GM23248 (cell line): ENCODE results near the gene SIPA1L3. TPM values are rescaled to one million over a fixed set of nuclear protein-coding genes. Genes with fewer than 3 reads are reported as not detected.

Experiments
- DNase-seq: peaks from one replicate; pipeline ENCODE4 v3.0.0-alpha.2; 2015
- H2AFZ ChIP-seq: fragments of 200-600 bp; sonication (generic); 2 replicates; pipeline ENCODE4 v1.6.1; 2016; ENCODE audit warnings: antibody characterized with exemption
- H3F3A ChIP-seq: fragments of 200-600 bp; sonication (generic); 2 replicates; pipeline ENCODE4 v1.6.1; 2016; ENCODE audit warnings: mild to moderate bottlenecking, antibody characterized with exemption, mixed run types; ENCODE audit not compliant: insufficient read depth
- H3K27ac ChIP-seq: fragments of 200-600 bp; sonication (generic); 2 replicates; pipeline ENCODE4 v1.5.1; 2016; ENCODE audit warnings: mild to moderate bottlenecking
- H3K27me3 ChIP-seq: fragments of 200-600 bp; sonication (generic); replicated peaks from 2 replicates; pipeline ENCODE4 v1.6.1; 2016; ENCODE audit warnings: mild to moderate bottlenecking; ENCODE audit not compliant: insufficient read depth
- H3K36me3 ChIP-seq: fragments of 200-600 bp; sonication (generic); 2 replicates; pipeline ENCODE4 v1.6.1; 2016; ENCODE audit warnings: low read depth, mild to moderate bottlenecking
- H3K4me1 ChIP-seq: fragments of 200-600 bp; sonication (generic); 2 replicates; pipeline ENCODE4 v1.6.1; 2016; ENCODE audit warnings: mild to moderate bottlenecking; ENCODE audit not compliant: insufficient read depth
- H3K4me2 ChIP-seq: fragments of 200-600 bp; sonication (generic); one replicate; pipeline ENCODE4 v1.6.1; 2016; ENCODE audit warnings: mild to moderate bottlenecking; ENCODE audit not compliant: unreplicated experiment
- H3K4me3 ChIP-seq: fragments of 200-600 bp; sonication (generic); 2 replicates; pipeline ENCODE4 v1.5.1; 2016; ENCODE audit warnings: mild to moderate bottlenecking
- H3K79me2 ChIP-seq: fragments of 200-600 bp; sonication (generic); 2 replicates; pipeline ENCODE4 v1.6.1; 2016; ENCODE audit warnings: mild to moderate bottlenecking; ENCODE audit not compliant: insufficient read depth
- H3K9ac ChIP-seq: fragments of 200-600 bp; sonication (generic); 2 replicates; pipeline ENCODE4 v1.6.1; 2016; ENCODE audit warnings: mild to moderate bottlenecking
- H3K9me2 ChIP-seq: fragments of 200-600 bp; sonication (generic); 2 replicates; pipeline ENCODE4 v1.6.1; 2016; ENCODE audit warnings: mixed run types, mild to moderate bottlenecking, moderate library complexity; ENCODE audit not compliant: insufficient read depth
- H3K9me3 ChIP-seq: fragments of 200-600 bp; sonication (generic); one replicate; pipeline ENCODE4 v1.6.1; 2017; ENCODE audit warnings: low read depth
- H4K20me1 ChIP-seq: fragments of 200-600 bp; sonication (generic); 2 replicates; pipeline ENCODE4 v1.6.0; 2016; ENCODE audit not compliant: insufficient read depth
- EZH2 ChIP-seq: fragments of 200-600 bp; sonication (generic); IDR thresholded peaks from 2 replicates; pipeline ENCODE4 v1.6.1; 2018; ENCODE audit warnings: antibody characterized with exemption, mild to moderate bottlenecking; ENCODE audit not compliant: insufficient read depth, poor library complexity, severe bottlenecking
- EZH2phosphoT487 ChIP-seq: fragments of 200-600 bp; sonication (generic); IDR thresholded peaks from 2 replicates; pipeline ENCODE4 v1.6.1; 2018; ENCODE audit warnings: antibody characterized with exemption, moderate library complexity, mild to moderate bottlenecking, low read depth; ENCODE audit not compliant: insufficient read depth
- WGBS, 2 experiments: methylation state at CpG; one replicate each; pipeline ENCODE4 v1.1.6; 2015 to 2017; ENCODE audit warnings: low lambda C conversion rate in 2 of 2, low coverage in 1 of 2; ENCODE audit errors: missing lambda C conversion rate in 2 of 2; 5-methylcytosine and 5-hydroxymethylcytosine counted together
- in situ Hi-C: fragments of 300-500 bp; cut with MboI; formaldehyde crosslinking; loops from 2 replicates; pipeline ENCODE4 v1.15.0; 2020
- polyA plus RNA-seq: library from polyadenylated mRNA; unstranded; fragments of >200 nt; fragmentation: Nextera tagmentation; extraction: Ambion mirVana; gene quantifications from 2 replicates; pipeline ENCODE4 v1.2.1, GENCODE V29; 2016
- small RNA-seq: library from RNA; depleted of rRNA; stranded (forward); fragments of <200 nt; gene quantifications from one replicate; pipeline ENCODE3, GENCODE V24; 2014; ENCODE audit warnings: low read depth, low replicate concordance
- total RNA-seq: library from RNA; depleted of rRNA; stranded (reverse); fragments of >200 nt; shearing (Covaris generic); gene quantifications from 2 replicates; pipeline ENCODE4 v1.2.3, GENCODE V29; 2014; rRNA removed

The SIPA1L3 gene
- total and polyA plus RNA-seq, 2 experiments from 2014 or later = 3.7 to 12.1 TPM

- Histone ChIP-seq H3K9me2 (no peaks in the 10 kb centered on the region), H3K9me3 (no peaks in the 10 kb centered on the region), H3K27me3 (peaks cover 3% of the 10 kb centered on the region), H3K36me3 (no peaks in the 10 kb centered on the region), H3K4me1 (peaks cover 12% of the 10 kb centered on the region), H3F3A (no peaks in the 10 kb centered on the region), H3K9ac (no peak overlapping the region), H3K27ac (no peak overlapping the region), H3K4me2 (no peak overlapping the region), H3K4me3 (no peak overlapping the region), H4K20me1 (no peaks in the 10 kb centered on the region), H2AFZ (no peak overlapping the region), H3K79me2 (no peaks in the 10 kb centered on the region)
- no peak for TF ChIP-seq EZH2
- TF ChIP-seq EZH2phosphoT487 = no peak
- WGBS, 2 experiments = 74 to 80% methylated on average over 5 of the region's 5 CpGs
- DNase-seq = no peak
- in situ Hi-C loops = loop anchor here (5.0 kb wide), 1 partner anchor 80 kb away; no protein-coding TSS in a partner anchor
Observed at GRCh38 chr19:38252385-38252784, 345.4 kb downstream of the SIPA1L3 start.

DNA sequence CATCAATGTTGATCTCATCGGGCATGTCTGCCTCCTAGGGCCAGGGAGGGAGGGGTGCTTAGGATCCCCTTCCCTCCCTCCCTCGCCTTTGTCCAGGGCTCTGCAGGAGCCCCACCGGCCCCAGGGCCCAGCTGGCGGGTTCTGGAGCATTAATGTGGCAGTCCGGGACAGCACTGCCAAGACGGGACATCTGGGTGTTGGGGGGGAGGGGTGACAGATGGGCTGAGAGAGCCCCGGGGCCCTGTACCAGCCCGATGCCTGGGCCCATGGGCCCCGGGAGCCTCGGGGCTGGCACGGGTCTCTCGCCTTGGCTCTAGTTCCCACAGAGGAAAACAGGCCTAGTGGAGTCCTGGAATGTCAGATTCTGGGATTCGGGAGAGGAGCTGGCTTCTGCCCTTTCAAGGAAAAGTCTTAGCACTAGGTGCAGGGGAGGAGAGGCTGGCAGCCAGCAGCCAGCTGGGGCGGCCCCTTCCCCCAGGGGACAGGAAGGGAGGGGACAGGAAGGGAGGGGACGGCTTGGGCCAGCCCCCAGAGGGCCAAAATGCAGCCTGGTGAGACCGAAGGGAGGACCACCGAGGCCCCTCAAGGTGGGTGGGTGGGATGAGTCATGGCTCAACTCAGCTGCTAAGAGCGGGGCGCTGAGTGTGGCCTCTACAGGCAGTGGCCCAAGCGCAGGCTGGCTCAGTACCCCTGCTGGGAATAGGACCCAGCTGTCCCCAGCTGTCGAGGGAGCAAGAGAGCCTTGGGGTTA, 346.1 kb downstream of the SIPA1L3 start:
- no peak for DNase-seq

DNA sequence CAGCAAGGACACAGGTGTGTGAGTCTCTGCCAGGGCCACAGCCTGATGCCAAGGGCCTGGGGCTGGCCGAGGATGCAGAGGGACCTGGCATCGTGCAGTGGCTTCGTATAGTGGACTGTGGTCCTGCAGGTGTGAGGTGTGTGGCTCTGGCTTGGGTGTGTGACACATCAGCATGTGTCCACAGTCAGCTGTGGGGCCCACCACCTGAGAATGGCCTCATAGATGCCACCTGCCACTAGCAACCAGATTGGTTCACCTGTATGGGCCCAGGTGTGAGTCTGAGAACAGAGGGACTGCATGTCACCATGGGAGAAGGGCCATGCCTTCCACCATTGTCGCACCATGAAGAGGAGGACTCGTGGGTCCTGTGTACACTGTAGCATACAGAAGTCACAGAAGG, 346.8 kb downstream of the SIPA1L3 start:
- in situ Hi-C loops = loop anchor here (5.0 kb wide), 1 partner anchor 79 kb away; no protein-coding TSS in a partner anchor
- DNase-seq = no peak
- no peak for TF ChIP-seq EZH2phosphoT487
- no peak for TF ChIP-seq EZH2
- Histone ChIP-seq H3K27ac (no peak overlapping the region), H3K9me2 (no peaks in the 10 kb centered on the region), H3K9ac (no peak overlapping the region), H3K79me2 (no peaks in the 10 kb centered on the region), H3K9me3 (no peaks in the 10 kb centered on the region), H3K4me1 (peaks cover 12% of the 10 kb centered on the region), H3K4me2 (no peak overlapping the region), H2AFZ (no peak overlapping the region), H3K4me3 (no peak overlapping the region), H3K36me3 (no peaks in the 10 kb centered on the region), H3K27me3 (peaks cover 3% of the 10 kb centered on the region), H4K20me1 (no peaks in the 10 kb centered on the region), H3F3A (no peaks in the 10 kb centered on the region)
- WGBS, 2 experiments = 79 to 86% methylated on average over 5 of the region's 5 CpGs

More for the DNA sequence above, 346.1 kb downstream of the SIPA1L3 start:
- H3K79me2 ChIP-seq = no peaks in the 10 kb centered on the region
- H3K4me3 ChIP-seq = no peak overlapping the region
- no peak overlapping the region for H3K9ac ChIP-seq
- no peak for TF ChIP-seq EZH2phosphoT487
- TF ChIP-seq EZH2 = no peak
- H4K20me1 ChIP-seq = no peaks in the 10 kb centered on the region
- no peak overlapping the region for H2AFZ ChIP-seq
- H3K4me2 ChIP-seq = no peak overlapping the region
- no peaks in the 10 kb centered on the region for H3K9me3 ChIP-seq
- no peak overlapping the region for H3K27ac ChIP-seq
- H3K36me3 ChIP-seq = no peaks in the 10 kb centered on the region
- no peaks in the 10 kb centered on the region for H3F3A ChIP-seq
- H3K4me1 ChIP-seq = peaks cover 12% of the 10 kb centered on the region
- H3K27me3 ChIP-seq = peaks cover 3% of the 10 kb centered on the region
- WGBS, 2 experiments = 45 to 50% methylated on average over 18 to 21 of the region's 21 CpGs
- no peaks in the 10 kb centered on the region for H3K9me2 ChIP-seq
- in situ Hi-C loops = loop anchor here (5.0 kb wide), 1 partner anchor 79 kb away; no protein-coding TSS in a partner anchor

DNA sequence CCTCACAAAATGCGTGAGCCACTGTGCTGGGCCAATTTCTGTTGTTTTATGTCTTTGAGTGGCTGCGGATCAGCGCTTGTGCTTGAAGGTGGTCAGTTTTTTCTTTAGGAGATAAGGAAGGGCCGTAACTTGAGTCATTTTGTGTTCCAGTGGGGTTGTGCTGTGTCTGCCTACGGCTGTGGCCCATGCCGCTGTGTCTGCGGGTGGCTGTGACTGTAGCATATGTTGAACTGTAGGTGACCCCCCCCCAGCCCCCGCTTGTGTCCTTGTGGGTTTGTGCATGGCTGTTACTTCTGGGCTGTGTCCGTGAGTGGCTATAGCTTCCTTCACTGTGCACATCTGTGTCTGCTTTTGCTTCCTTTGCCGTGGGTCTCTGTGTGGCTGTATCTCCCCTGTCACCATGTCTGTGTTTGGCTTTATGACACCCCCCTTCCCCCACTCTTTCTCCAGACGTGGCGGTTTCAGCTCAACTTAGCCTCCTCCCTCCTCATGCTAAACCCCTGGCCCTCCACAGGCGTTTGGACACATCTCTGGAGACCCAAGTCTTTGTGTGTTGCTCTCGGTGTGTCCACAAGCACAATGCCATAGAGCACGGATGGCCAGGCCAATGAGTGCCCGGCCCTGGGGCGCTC, 348.5 kb downstream of the SIPA1L3 start:
- H3K4me2 ChIP-seq = peak overlapping the region; percentile 46

More for the DNA sequence above, 348.5 kb downstream of the SIPA1L3 start:
- H4K20me1 ChIP-seq = no peaks in the 10 kb centered on the region
- no peak overlapping the region for H3K27ac ChIP-seq
- in situ Hi-C loops = no loop called here
- no peak overlapping the region; the same call in 1 of the 2 replicates for H3K4me3 ChIP-seq
- no peaks in the 10 kb centered on the region for H3K36me3 ChIP-seq
- H3F3A ChIP-seq = no peaks in the 10 kb centered on the region
- no peaks in the 10 kb centered on the region for H3K9me2 ChIP-seq
- H3K9me3 ChIP-seq = no peaks in the 10 kb centered on the region
- no peak overlapping the region for H2AFZ ChIP-seq
- no peaks in the 10 kb centered on the region for H3K79me2 ChIP-seq
- peaks cover 12% of the 10 kb centered on the region for H3K4me1 ChIP-seq
- no peak for TF ChIP-seq EZH2
- no peak for TF ChIP-seq EZH2phosphoT487
- DNase-seq = no peak
- no peak overlapping the region for H3K9ac ChIP-seq
- 58 to 63% methylated on average over 16 to 17 of the region's 17 CpGs for WGBS, 2 experiments
- H3K27me3 ChIP-seq = peaks cover 3% of the 10 kb centered on the region

Small RNA genes lying within 50 kb of the gene (small RNA-seq; reads per million reads assigned to genes)
- gene RN7SL663P = not detected

Other genes with a start within 250 kb of the SIPA1L3 start
- 2.4 and 3.7 TPM in 2 replicates for gene ZNF607, start 187.4 kb upstream of the SIPA1L3 start, total RNA-seq
- 2.2 and 2.7 TPM in 2 replicates for gene ZNF607, start 187.4 kb upstream of the SIPA1L3 start, polyA plus RNA-seq
- 3.3 and 4.2 TPM in 2 replicates for gene ZNF573, start 127.6 kb upstream of the SIPA1L3 start, total RNA-seq
- 4.5 and 5.2 TPM in 2 replicates for gene ZNF573, start 127.6 kb upstream of the SIPA1L3 start, polyA plus RNA-seq
- gene WDR87, start 614 bp upstream of the SIPA1L3 start, total RNA-seq = not detected in 2 replicates
- not detected in 2 replicates for gene WDR87, start 614 bp upstream of the SIPA1L3 start, polyA plus RNA-seq